Activated naive CD4-positive, alpha-beta T cell treated with anti-CD3 and anti-CD28 coated beads, Interleukin-2, amount 50 U/mL, for 24 hours (primary cell): ENCODE data around the gene CLRN1.

ENCODE experiments used
- H3K27ac Mint-ChIP-seq: one replicate; pipeline ENCODE4 v1.8.0; 2021; ENCODE audit warnings: mild to moderate bottlenecking, mixed read lengths
- H3K27me3 Mint-ChIP-seq: one replicate; pipeline ENCODE4 v1.8.0; 2021; ENCODE audit warnings: mixed read lengths
- H3K36me3 Mint-ChIP-seq: one replicate; pipeline ENCODE4 v1.8.0; 2021; ENCODE audit warnings: mixed read lengths
- H3K4me1 Mint-ChIP-seq: one replicate; pipeline ENCODE4 v1.8.0; 2021; ENCODE audit warnings: mixed read lengths
- H3K4me3 Mint-ChIP-seq: one replicate; pipeline ENCODE4 v1.8.0; 2021; ENCODE audit warnings: mild to moderate bottlenecking, mixed read lengths
- H3K9me3 Mint-ChIP-seq: one replicate; pipeline ENCODE4 v1.8.0; 2021; ENCODE audit warnings: mixed read lengths

Gene CLRN1

GRCh38 chr3:150876611-150877265, 95.8 kb downstream of the CLRN1 start:
- no peak overlapping the region for H3K27ac Mint-ChIP-seq
- H3K4me3 Mint-ChIP-seq = no peak overlapping the region
- no peaks in the 10 kb centered on the region for H3K9me3 Mint-ChIP-seq
- H3K36me3 Mint-ChIP-seq = no peaks in the 10 kb centered on the region
- H3K27me3 Mint-ChIP-seq = no peaks in the 10 kb centered on the region
- H3K4me1 Mint-ChIP-seq = no peaks in the 10 kb centered on the region
